OCI-LY1 (cell line): Measurements from ENCODE around the gene RLBP1.

ENCODE experiments used
- CTCF ChIP-seq: fragments of 200-600 bp; sonication (generic), shearing (Covaris generic); IDR thresholded peaks from 2 replicates; pipeline ENCODE4 v1.5.1; 2017; ENCODE audit warnings: mild to moderate bottlenecking, antibody characterized with exemption, low read length, moderate library complexity, mixed read lengths
- EZH2 ChIP-seq: fragments of 200-600 bp; sonication (generic), shearing (Covaris generic); IDR thresholded peaks from 2 replicates; pipeline ENCODE4 v1.8.0; 2017; ENCODE audit warnings: borderline replicate concordance, mixed run types, mild to moderate bottlenecking, antibody characterized with exemption, low read length, moderate library complexity, mixed read lengths

DNA sequence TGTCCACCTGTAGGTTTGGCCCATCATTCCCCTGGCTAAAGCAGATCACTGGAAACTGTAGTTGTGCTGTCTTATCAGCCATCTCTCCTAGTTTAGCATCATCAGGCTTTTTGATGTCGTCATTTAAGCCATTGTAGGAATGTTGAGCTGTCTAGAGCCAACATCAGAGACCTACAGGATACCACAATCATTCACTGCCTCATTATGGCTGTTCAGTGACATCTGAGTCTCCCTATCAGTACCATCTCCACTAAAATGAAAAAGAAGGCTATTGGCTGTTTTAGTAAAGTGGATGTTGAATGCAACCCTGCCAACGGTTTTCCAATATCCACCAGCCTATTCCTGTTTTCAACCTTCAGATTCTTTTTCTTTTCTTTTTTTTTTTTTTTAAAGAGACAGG, 29.2 kb downstream of the RLBP1 start:
- TF ChIP-seq EZH2 (no peak), CTCF (no peak)
